Measurements from ENCODE around the gene SSUH2.

SSUH2 gene

DNA sequence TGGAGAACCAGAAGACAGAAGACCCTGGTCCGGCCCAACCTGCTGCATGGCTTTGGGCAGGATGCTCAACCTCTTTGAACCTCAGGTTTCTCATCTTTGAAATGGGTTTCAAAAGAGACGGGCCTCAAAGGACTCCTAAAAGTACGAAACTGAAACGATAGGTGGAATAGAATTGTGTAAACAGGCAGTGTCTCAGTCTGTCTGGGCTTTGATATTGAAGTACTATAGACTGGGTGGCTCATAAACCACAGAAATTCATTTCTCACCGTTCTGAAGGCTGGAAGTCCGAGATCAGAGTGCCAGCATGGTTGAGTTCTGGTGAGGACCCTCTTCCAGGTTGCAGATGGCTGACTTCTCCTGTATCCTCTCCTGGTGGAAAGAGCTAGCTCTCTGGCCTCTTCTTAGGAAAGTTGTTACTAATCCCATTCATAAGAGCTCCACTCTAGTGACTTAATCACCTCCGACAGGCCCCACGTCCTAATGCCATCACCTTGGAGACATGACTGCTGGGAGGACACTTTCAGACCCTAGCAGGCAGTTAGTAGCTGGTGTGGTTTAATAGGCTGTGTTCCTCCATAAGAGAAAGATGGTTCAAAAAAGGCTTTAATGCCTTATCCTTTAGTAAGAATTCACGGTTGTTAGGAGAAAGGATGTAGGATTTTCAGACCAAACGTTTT is 35.7 kb downstream of the SSUH2 start:
- Histone ChIP-seq H3K79me2 (ENCODE audit: insufficient read depth, low read length) (no peaks in the 10 kb centered on the region), H3K27me3 (ENCODE audit: low read length) (no peaks in the 10 kb centered on the region), H3K27ac (ENCODE audit: low read depth, low read length) (no peak overlapping the region), H3F3A (ENCODE audit: insufficient read depth) (no peaks in the 10 kb centered on the region), H3K36me3 (ENCODE audit: low read length) (no peaks in the 10 kb centered on the region), H4K20me1 (ENCODE audit: low read depth, low read length) (no peaks in the 10 kb centered on the region), H3K9me3 (ENCODE audit: insufficient read depth, low read length) (no peaks in the 10 kb centered on the region), H3K9ac (ENCODE audit: low read length) (no peak overlapping the region), H3K9me2 (replicated peaks; ENCODE audit: insufficient read depth, low read length) (no peaks in the 10 kb centered on the region), H3K4me3 (ENCODE audit: insufficient read depth, low read length, poor library complexity, severe bottlenecking) (no peak overlapping the region), H3K4me2 (ENCODE audit: low read depth, low read length, poor library complexity, severe bottlenecking) (no peak overlapping the region), H2AFZ (ENCODE audit: low read depth, low read length, severe bottlenecking) (no peak overlapping the region)
- TF ChIP-seq, protein P1, sequence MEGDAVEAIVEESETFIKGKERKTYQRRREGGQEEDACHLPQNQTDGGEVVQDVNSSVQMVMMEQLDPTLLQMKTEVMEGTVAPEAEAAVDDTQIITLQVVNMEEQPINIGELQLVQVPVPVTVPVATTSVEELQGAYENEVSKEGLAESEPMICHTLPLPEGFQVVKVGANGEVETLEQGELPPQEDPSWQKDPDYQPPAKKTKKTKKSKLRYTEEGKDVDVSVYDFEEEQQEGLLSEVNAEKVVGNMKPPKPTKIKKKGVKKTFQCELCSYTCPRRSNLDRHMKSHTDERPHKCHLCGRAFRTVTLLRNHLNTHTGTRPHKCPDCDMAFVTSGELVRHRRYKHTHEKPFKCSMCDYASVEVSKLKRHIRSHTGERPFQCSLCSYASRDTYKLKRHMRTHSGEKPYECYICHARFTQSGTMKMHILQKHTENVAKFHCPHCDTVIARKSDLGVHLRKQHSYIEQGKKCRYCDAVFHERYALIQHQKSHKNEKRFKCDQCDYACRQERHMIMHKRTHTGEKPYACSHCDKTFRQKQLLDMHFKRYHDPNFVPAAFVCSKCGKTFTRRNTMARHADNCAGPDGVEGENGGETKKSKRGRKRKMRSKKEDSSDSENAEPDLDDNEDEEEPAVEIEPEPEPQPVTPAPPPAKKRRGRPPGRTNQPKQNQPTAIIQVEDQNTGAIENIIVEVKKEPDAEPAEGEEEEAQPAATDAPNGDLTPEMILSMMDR (IDR thresholded peaks at IDR 0.05; ENCODE audit: insufficient read depth, low read length, poor library complexity, severe bottlenecking) = no peak
- TF ChIP-seq EZH2phosphoT487 (conservative IDR thresholded peaks at IDR 0.05; ENCODE audit: low read length) = no peak

DNA sequence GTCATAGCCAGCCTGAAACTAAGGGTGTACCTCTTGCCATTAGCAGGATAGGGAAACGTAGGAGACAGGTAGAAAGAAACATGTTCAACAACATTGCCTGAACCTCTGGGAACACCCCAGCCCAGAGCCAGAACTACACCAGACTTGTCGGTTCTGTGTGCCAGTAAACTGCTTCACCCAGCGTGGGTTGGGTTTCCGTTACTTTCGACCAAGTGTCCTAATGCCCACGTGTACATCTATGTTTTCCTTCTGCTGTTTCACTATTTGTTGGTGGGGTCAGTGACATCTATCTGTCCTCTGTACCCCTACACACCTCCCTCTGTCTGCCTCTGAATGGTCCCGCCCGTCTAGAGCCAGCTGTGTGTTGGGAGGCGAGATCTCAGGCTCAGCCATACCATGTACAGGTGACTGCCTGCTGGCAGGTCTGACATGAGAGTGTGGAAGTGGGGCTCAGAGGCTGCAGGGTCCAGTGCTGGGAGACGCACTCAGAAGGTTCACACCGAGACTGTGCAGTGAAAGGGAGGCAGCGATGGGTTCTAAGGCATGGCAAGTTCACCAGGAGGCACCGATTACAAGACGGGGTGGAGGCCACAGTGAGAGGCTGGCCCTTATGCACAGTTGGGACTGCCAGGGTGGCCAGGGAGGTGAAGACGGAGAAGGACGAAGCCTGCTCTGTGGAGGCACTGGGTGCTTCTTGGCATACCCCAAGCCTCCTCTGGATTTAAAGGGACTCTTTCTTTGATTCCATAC is 36.4 kb downstream of the SSUH2 start:
- TF ChIP-seq EZH2phosphoT487 (conservative IDR thresholded peaks at IDR 0.05; ENCODE audit: low read length) = no peak
- TF ChIP-seq, protein P1 (IDR thresholded peaks at IDR 0.05; ENCODE audit: insufficient read depth, low read length, poor library complexity, severe bottlenecking) = no peak
- Histone ChIP-seq H3K9ac (ENCODE audit: low read length) (no peak overlapping the region), H3K36me3 (ENCODE audit: low read length) (no peaks in the 10 kb centered on the region), H3K4me3 (ENCODE audit: insufficient read depth, low read length, poor library complexity, severe bottlenecking) (no peak overlapping the region), H3K9me2 (replicated peaks; ENCODE audit: insufficient read depth, low read length) (no peaks in the 10 kb centered on the region), H3K27ac (ENCODE audit: low read depth, low read length) (no peak overlapping the region), H3K4me2 (ENCODE audit: low read depth, low read length, poor library complexity, severe bottlenecking) (no peak overlapping the region), H4K20me1 (ENCODE audit: low read depth, low read length) (no peaks in the 10 kb centered on the region), H3F3A (ENCODE audit: insufficient read depth) (no peaks in the 10 kb centered on the region), H2AFZ (ENCODE audit: low read depth, low read length, severe bottlenecking) (no peak overlapping the region), H3K27me3 (ENCODE audit: low read length) (no peaks in the 10 kb centered on the region), H3K79me2 (ENCODE audit: insufficient read depth, low read length) (no peaks in the 10 kb centered on the region), H3K9me3 (ENCODE audit: insufficient read depth, low read length) (no peaks in the 10 kb centered on the region)

DNA sequence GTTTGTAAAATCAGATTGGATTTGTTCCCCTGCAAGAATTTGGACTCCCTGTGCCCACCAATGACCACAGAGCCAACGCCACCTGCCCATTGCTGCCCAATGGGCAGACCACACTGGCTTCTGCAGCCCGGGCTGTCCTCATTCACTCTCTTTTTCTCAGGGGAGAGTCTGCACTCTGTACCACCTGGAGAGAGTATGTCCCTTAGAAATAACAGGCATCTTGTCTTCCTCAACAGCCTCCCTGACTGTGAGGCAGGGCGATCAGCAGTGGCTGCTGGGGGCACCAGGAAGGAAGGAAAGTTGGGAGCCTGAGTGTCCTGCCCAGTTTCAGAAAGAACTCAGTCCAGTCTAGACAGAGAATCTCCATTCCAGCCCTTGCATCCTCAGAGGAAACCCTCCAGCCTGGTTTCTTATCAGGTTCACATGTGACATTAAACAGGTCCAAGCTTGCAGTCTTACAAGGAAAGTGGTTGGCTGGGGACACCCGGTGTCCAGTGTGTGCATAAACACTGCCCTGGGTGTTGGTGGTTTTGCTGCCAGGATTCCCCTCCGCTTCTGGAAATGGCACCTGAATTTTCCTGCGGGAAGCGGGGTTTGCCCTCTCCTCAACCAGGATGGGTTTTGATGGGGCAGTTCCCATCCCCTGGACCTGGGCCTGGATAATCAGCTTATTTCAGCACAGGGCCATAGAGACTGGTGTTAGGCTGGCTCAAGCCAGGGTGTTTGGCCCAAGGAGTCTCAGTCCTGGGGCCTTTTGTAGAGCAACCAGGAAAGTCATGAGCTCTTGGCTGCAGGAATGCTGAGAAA is 37.2 kb downstream of the SSUH2 start:
- TF ChIP-seq, protein P1 (IDR thresholded peaks at IDR 0.05; ENCODE audit: insufficient read depth, low read length, poor library complexity, severe bottlenecking) = no peak
- TF ChIP-seq EZH2phosphoT487 (conservative IDR thresholded peaks at IDR 0.05; ENCODE audit: low read length) = no peak
- Histone ChIP-seq H2AFZ (ENCODE audit: low read depth, low read length, severe bottlenecking) (no peak overlapping the region), H3K27ac (ENCODE audit: low read depth, low read length) (no peak overlapping the region), H3K4me3 (ENCODE audit: insufficient read depth, low read length, poor library complexity, severe bottlenecking) (no peak overlapping the region), H4K20me1 (ENCODE audit: low read depth, low read length) (no peaks in the 10 kb centered on the region), H3F3A (ENCODE audit: insufficient read depth) (no peaks in the 10 kb centered on the region), H3K27me3 (ENCODE audit: low read length) (no peaks in the 10 kb centered on the region), H3K4me2 (ENCODE audit: low read depth, low read length, poor library complexity, severe bottlenecking) (no peak overlapping the region), H3K79me2 (ENCODE audit: insufficient read depth, low read length) (no peaks in the 10 kb centered on the region), H3K9ac (ENCODE audit: low read length) (no peak overlapping the region), H3K36me3 (ENCODE audit: low read length) (no peaks in the 10 kb centered on the region), H3K9me2 (replicated peaks; ENCODE audit: insufficient read depth, low read length) (no peaks in the 10 kb centered on the region), H3K9me3 (ENCODE audit: insufficient read depth, low read length) (no peaks in the 10 kb centered on the region)

All from SU-DHL-6 (cell line).